ENCODE results near the gene TAS2R50.
A peak's percentile ranks its signal among the peaks of the same experiment; 100 is the strongest.
"Not testable (repeated sequence)": the region's sequence is repeated elsewhere in the genome, so short reads cannot be mapped to it uniquely, and the experiment has no call there.

TAS2R50 gene, protein sequence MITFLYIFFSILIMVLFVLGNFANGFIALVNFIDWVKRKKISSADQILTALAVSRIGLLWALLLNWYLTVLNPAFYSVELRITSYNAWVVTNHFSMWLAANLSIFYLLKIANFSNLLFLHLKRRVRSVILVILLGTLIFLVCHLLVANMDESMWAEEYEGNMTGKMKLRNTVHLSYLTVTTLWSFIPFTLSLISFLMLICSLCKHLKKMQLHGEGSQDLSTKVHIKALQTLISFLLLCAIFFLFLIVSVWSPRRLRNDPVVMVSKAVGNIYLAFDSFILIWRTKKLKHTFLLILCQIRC

DNA sequence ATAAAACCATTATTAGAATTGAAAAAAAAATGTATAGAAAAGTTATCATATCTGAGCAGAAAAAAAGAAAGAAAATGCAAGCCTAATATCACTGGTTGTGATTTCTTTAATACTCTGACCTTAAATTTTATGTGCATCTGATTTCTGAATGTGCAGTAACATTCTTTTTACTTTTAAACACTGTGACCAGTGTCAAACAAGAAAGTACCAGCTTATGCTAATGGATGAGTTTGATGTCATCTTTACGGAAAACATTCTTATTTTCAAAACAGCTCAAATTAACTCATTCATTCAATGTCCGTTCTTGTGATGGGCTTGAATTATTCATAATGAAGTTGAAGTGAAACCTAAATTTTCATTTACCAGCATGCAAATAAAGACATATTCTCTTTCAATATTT lies at the start of gene TAS2R50:
Gene TAS2R50 (minus strand): TSS at position 101 of the 400 bp plus-strand sequence. CDS start 52 bp downstream, at position 49.
- in situ Hi-C loops (cut with MboI; ENCODE audit: low pct_unique_long_range_greater_than_20kb, low sequenced_read_pairs): no loop called here

DNA sequence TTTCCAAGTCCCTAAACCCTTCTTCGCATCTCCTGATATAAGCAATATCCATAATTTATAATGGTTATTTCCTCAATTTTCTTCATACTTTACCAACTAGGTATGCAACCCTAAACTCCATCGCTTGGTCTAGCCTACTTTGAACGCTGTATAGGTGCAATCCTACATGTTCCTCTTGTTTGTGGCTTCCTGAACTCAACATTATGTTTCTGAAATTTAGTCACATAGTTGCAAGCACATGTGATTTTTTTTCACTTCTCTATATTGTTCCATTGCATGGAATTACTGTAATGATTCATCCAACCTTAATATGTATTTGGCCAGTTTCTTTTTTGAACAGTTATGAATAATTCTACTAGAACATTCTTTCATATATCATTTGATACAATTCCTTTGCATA lies 47.2 kb upstream of the TAS2R50 start:
- in situ Hi-C loops (cut with MboI; ENCODE audit: low pct_unique_long_range_greater_than_20kb, low sequenced_read_pairs); DNase-seq: not testable (repeated sequence)

More for the DNA sequence above, at the start of gene TAS2R50:
- no peak for DNase-seq

DNA sequence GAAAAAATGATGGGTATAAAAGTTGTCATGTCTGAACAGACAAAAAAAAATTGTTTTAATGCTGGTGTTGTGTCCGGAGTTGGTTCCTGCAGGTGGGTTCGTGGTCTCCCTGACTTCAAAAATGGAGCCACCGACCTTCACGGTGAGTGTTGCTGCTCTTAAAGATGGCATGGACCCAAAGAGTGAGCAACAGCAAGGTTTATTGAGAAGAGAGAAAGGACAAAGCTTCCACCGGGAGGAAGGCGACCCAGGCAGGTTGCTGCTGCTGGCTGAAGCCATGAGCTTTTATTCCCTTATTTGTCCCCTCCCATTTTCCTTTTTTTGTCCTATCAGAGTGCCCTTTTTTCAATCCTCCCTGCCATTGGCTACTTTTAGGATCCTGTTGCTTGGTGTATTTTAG lies 44.6 kb upstream of the TAS2R50 start, which contains the start of gene TAS2R31:
Gene TAS2R31 (minus strand): TSS at position 101 of the 400 bp plus-strand sequence. CDS start 72 bp downstream, at position 29.
- DNase-seq: no peak
- in situ Hi-C loops (cut with MboI; ENCODE audit: low pct_unique_long_range_greater_than_20kb, low sequenced_read_pairs): no loop called here

DNA sequence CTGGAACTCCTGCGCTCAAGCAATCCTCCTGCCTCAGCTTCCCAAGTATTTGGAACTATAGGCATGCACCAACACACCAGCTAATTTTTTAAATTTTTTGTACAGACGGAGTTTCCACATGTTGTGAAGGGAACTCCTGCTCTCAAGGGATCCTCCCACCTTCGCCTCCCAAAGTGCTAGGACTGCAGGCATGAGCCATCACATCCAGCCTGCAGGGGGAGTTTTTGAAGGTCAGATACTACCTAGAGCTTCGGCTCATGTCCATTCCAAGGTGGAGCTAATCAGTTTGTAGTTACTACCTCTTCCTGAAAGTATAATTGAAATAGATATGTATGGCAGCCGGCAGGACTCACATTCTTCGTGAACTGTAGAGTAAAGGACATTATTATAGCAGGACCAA lies 39.4 kb upstream of the TAS2R50 start:
- DNase-seq: no peak
- in situ Hi-C loops (cut with MboI; ENCODE audit: low pct_unique_long_range_greater_than_20kb, low sequenced_read_pairs): no loop called here

DNA sequence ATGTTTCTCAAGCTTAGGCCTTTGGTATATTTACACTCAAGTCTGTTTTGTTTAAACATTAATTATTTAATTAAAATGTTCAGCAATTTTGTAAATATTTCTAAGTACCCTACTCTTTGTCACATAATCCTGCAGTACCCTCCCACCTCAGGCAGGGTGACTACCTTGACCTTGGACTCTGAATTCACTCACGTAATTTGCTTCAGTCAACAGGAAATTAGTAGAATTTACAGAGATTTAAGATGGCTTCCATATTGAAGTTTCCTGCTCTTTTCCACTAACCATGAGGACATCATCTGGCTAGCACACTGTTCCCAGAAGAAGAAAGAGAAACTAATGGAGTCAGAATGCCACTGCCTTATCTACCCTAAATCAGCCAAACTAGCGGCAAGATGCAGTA lies 36.7 kb upstream of the TAS2R50 start:
- DNase-seq: no peak
- in situ Hi-C loops (cut with MboI; ENCODE audit: low pct_unique_long_range_greater_than_20kb, low sequenced_read_pairs): no loop called here

DNA sequence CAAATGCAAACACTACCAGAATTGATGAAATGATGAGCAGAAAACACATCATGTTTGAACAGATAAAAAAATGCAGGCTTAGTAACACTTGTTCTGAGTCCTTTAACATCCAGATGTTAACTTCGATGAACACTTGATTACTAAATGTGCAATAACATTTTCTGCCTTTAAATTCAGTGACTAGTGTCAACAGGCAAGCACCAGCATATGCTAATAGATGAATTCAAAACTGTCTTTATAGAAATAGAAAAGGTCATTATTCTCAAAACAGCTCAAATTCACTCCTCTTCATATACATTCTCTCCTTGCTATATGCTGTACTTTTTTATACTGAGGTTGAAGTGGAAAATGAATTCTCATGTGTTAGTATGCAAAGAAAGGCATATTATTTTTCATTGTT lies 35.8 kb upstream of the TAS2R50 start, which contains the start of gene TAS2R19:
Gene TAS2R19 (minus strand): TSS at position 101 of the 400 bp plus-strand sequence. CDS start 49 bp downstream, at position 52.
- DNase-seq: no peak
- in situ Hi-C loops (cut with MboI; ENCODE audit: low pct_unique_long_range_greater_than_20kb, low sequenced_read_pairs): no loop called here

DNA sequence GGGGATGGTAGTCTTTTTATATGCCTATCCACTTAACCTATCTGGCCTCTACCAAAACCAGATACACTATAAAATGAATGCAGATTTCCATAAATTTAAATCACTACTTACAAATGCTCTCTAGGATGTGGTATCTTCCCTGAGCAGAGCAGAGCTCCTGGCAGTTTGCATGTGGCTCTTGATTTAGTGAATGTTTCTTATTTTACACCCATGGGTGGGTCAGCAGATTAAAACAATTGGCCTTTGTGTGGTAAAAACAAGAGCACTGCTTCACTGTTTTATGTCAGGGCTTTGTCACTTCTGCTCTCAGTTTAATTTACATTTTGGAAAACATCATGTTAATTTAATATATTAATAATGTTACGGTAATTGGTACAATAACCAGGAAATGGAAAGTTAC lies 30.2 kb upstream of the TAS2R50 start:
- no peak for DNase-seq
- in situ Hi-C loops (cut with MboI; ENCODE audit: low pct_unique_long_range_greater_than_20kb, low sequenced_read_pairs): loop anchor here (5.0 kb wide), 1 partner anchor 55 kb away; no protein-coding TSS in a partner anchor

DNA sequence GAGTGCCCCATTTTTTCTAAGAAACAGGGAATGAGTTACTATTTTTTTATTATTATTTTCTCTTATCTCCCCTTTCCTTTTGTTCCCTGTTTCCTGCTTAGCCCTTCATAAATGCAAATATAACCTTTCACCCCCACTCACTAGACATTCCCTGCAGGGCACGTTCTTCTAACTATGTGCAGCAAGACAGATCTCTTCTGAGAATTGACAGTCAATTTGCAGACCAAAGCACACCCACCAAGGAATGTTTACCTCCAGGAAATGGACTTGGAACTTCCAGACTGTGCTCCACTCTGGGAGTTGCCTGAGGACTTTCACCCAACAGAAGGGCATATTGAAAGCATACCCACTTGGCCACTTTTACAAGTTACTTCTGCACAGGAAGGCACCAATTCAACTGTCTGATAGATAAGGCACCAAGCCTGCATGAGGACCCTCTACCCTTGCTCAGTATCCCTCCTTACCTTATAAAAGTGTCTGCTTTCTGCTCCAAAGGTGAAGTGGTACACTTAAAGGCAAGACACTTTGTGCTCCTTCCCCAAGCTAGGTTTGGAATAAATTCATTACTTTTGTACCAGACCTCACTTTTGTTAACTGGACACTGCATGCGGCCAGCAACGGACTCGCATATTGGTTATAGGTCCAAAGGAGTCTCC lies 29.2 kb upstream of the TAS2R50 start:
- in situ Hi-C loops (cut with MboI; ENCODE audit: low pct_unique_long_range_greater_than_20kb, low sequenced_read_pairs): loop anchor here (5.0 kb wide), 1 partner anchor 56 kb away; no protein-coding TSS in a partner anchor
- DNase-seq: peak; percentile 9

DNA sequence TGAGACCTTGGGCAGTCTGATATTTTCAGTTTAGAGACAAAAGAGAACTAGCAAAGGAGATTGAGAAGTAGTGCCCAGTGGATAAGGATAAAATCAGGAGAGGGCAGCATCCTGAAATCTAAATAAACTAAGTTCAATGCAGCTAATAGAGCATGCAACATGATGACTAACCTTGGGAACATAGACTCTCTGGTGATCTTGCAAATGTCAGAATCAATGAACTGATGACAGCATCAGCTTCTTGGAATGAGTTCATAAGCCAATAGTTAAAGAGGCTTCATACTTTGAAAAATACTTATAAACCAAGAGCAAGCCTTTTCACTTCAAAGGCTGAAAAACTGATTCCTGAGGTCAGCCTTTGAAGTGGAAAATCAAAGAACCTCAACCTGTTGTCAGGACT lies 27.5 kb upstream of the TAS2R50 start:
- no peak for DNase-seq
- in situ Hi-C loops (cut with MboI; ENCODE audit: low pct_unique_long_range_greater_than_20kb, low sequenced_read_pairs): no loop called here

DNA sequence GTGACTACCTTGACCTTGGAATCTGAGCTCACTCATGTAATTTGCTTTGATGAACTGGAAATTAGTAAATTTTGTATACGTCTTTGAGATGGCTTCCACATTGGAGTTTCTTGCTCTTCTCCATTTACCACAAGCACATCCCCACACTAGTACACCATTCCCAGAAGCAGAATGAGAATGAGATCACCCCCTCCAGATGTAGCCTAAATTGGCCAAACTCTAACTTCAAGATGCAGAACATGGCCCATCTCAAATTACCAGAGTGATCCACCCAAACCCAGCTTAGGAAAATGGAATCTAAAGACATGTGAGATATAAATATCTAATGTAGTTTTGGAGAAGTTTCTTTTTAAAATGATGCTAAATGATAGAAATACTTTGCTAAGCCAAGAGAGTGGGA lies 20.9 kb upstream of the TAS2R50 start:
- no peak for DNase-seq
- in situ Hi-C loops (cut with MboI; ENCODE audit: low pct_unique_long_range_greater_than_20kb, low sequenced_read_pairs): no loop called here

DNA sequence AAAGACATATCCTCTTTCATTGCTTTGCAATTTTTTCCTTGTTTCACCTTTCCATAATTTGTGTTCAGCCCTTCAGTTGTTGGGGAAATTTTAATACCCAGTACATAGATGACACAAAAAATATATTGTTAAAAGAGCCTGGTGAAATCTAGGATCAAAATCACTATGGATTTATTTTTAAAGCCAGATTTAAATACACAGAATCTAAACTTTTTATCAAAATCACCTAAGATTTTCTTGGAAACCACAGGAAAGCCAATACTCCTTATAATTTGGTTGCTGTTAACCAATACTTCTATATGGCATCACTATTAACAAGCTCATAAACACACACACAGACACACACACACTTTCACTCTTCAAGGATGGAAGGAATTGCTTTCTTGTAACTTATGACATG lies 11.5 kb upstream of the TAS2R50 start, which contains the start of gene TAS2R20:
Gene TAS2R20 (minus strand): TSS at position 101 of the 400 bp plus-strand sequence. CDS start 429 bp downstream, outside the sequence.
- no peak for DNase-seq
- in situ Hi-C loops (cut with MboI; ENCODE audit: low pct_unique_long_range_greater_than_20kb, low sequenced_read_pairs): no loop called here

DNA sequence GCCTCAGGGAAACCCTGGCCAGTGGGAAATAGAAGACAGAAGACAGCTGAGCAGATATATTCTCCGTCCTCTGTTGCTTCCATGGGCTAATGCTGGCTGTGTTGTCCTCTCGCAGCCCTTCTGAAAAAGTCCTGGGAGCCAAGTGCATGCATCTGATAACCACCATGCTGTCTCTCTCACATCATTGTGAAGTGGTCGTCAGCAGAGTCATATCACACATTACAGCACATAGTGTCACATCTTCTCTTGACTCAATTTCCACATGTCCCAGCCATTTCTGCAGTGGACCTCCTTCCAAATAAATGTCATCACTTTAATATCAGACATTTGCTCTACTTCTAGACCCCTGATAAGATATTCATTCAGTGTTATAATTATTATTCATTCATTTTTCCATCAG lies 7.6 kb upstream of the TAS2R50 start:
- in situ Hi-C loops (cut with MboI; ENCODE audit: low pct_unique_long_range_greater_than_20kb, low sequenced_read_pairs): no loop called here

DNA sequence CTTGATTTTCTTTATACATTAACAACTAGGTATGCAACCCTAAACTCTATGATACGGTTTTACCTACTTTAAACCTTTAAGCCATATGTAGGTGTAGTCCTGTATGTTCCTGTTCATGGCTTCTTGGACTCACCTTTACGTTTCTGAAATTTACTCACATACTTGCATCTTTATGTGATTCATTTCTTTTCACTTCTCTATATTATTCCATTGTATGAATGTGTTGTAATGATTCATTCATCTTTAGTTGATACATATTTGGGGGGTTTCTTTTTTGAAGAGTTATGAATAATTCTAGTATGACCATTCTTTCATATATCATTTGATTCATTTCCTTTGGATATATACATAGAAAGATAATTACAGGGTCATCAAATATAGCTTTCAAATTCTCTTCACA lies 2.4 kb upstream of the TAS2R50 start:
- no peak for DNase-seq
- in situ Hi-C loops (cut with MboI; ENCODE audit: low pct_unique_long_range_greater_than_20kb, low sequenced_read_pairs): no loop called here

More for the DNA sequence above, 7.6 kb upstream of the TAS2R50 start:
- no peak for DNase-seq

DNA sequence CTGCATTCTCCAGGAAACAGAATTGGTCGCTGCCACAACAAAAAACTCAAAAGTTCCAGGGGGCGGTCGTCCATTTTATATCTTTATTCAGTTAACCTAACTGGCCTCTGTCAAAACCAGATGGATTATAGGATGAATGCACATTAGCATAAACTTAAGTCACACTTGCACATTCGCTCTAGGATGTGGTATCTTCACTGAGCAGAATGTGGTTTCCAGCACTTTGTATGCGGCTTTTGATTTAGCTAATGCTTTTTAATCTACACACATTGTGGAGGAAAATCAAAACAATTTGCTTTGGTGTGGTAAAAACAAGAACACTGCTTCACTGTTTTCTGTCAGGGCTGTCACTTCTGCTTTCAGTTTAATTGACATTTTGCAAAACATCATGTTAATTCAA lies 4.5 kb downstream of the TAS2R50 start:
- in situ Hi-C loops (cut with MboI; ENCODE audit: low pct_unique_long_range_greater_than_20kb, low sequenced_read_pairs): no loop called here
- no peak for DNase-seq

DNA sequence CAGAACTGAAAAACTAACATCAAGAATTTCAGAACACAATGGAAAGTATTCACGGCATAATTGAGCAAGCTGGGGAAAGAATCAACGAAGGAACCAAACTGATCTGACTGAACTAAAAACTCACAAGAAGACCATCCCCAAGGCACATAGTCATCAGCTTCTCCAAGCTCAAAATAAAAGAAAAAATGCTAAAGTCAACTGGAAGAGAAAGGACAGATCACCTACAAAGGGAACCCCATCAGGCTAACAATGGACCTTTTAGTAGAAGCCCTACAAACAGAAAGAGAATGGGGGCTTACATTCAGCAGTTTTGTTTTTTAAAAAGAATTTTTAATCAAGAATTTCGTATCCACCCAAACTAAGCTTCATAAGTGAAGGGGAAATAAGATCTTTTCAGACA lies 11.7 kb downstream of the TAS2R50 start:
- in situ Hi-C loops (cut with MboI; ENCODE audit: low pct_unique_long_range_greater_than_20kb, low sequenced_read_pairs): no loop called here
- no peak for DNase-seq

DNA sequence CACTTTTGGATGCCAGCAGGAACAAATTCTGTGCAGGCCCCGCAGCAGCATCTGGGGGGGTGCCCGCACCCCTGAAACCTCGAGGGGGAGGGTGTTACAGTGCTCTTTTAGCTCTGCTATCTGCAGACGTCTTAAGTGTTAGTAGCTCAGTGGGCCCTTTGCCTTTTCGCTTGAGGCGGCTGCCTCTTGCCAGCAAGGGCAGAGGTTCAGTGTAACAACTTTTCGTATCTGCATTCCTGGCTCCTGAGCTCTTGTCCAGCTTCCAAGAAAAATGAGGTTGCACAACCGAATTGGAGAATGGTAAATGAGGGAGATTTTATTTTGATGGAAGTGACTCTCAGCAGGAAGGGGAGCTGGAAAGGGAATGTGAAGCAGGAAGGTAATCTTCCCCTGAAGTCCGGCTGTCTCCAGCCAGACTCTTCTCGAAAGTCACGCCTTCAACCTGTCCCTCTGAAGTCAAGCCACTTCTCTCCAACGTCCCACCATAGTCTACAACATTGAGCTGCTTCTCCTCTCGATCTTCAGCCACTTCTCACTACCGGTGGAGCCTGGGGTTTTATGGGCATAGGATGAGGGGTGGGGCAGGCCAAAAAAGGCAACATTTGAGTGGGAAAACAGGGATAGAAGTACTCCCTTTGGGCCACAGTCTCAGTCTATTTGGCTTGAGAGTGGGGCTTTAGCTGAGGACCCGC lies 17.8 kb downstream of the TAS2R50 start:
- DNase-seq: no peak
- in situ Hi-C loops (cut with MboI; ENCODE audit: low pct_unique_long_range_greater_than_20kb, low sequenced_read_pairs): no loop called here

DNA sequence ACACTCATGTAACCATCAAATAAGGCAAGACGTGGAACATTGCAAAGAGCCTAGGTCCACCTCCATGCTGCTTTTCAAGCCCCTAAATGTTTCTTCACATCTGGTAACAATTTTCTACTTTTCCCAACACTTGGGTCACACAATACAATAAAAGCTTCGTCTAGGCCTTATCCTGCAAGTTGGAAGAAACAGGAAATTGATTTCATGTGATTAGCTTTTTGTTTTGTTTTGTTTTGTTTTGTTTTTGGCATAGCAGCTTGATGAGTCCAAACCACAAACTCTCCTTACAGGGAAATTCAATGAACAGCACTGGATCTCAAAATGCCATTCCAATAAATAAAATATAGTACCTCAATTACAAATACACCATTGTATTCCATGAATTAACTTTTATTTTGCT lies 19.3 kb downstream of the TAS2R50 start:
- in situ Hi-C loops (cut with MboI; ENCODE audit: low pct_unique_long_range_greater_than_20kb, low sequenced_read_pairs): no loop called here
- no peak for DNase-seq

DNA sequence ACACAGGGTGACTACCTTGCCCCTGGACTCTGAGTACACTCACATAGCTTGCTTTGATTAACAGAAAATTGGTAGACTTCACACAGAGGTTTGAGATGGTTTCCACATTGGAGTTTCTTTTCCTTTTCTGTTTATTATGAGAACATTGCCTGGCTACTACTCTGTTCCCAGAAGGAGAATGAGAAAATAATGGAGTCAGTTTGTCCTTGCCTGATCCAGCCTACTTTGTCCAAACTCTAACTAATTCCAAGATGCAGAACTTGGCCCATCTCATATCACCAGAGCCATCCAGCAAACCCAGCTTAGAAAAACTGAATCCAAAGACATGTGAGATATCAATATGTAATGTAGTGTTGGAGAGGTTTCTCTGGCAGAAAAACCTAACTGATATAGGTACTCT lies 20.4 kb downstream of the TAS2R50 start:
- in situ Hi-C loops (cut with MboI; ENCODE audit: low pct_unique_long_range_greater_than_20kb, low sequenced_read_pairs): no loop called here
- no peak for DNase-seq

DNA sequence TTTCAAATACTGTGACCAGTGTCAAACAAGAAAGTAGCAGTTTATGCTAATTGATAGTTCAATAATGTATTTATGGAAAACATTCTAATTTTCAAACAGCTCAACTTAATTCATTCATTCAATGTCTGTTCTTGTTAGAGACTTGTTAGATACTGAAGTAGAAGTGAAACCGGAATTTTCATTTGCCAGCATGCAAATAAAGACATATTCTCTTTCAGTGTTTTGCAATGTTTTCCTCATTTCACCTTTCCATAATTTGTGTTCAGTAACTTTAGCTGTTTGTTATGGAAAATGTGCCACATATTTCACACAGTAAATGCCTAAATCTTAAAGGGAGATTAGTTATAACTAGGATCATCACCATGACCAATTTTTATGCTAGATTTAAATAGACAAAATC lies 21.2 kb downstream of the TAS2R50 start:
- in situ Hi-C loops (cut with MboI; ENCODE audit: low pct_unique_long_range_greater_than_20kb, low sequenced_read_pairs): no loop called here
- DNase-seq: no peak

DNA sequence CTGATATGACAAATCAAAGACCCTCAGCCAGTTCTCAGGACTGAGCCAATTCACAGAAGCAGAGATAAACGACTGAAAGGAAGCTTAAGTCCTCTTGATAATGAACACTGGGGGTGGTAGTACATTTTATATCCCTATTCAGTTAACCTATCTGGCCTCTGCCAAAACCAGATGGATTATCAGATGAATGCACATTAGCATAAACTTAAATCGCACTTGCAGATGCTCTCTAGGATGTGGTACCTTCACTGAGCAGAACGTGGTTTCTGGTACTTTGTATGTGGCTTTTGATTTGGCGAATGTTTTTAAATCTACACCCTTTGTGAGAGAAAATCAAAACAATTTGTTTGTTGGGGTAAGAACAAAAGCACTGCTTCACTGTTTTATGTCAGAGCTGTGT lies 26.5 kb downstream of the TAS2R50 start:
- no peak for DNase-seq
- in situ Hi-C loops (cut with MboI; ENCODE audit: low pct_unique_long_range_greater_than_20kb, low sequenced_read_pairs): no loop called here
